CD4-positive, alpha-beta T cell (primary cell): ENCODE results near the gene RAP1GAP2. TPM values are rescaled to one million over a fixed set of nuclear protein-coding genes. Genes with fewer than 3 reads are reported as not detected.
A peak's percentile ranks its signal among the peaks of the same experiment; 100 is the strongest.

ENCODE experiments used
- ATAC-seq: fragments of 200-7000 bp; cut with Tn5 transposase; one replicate; pipeline ENCODE4 v1.10.0; 2022; ENCODE audit warnings: mild to moderate bottlenecking; ENCODE audit not compliant: poor library complexity
- CTCF ChIA-PET: fragments of 350-600 bp; sonication (Branson Sonifier 250); formaldehyde crosslinking; loops from one replicate; lab custom pipeline; 2021; ENCODE audit warnings: antibody characterized with exemption, inconsistent platforms; lab: Charles Lee
- POLR2A ChIA-PET: fragments of 350-600 bp; sonication (Branson Sonifier 250); formaldehyde crosslinking; loops from one replicate; lab custom pipeline; 2021; ENCODE audit warnings: antibody characterized with exemption, inconsistent platforms; lab: Charles Lee
- DNase-seq, 14 experiments: peaks; one replicate each; pipeline ENCODE4 v3.0.0-alpha.2; 2013 to 2020; ENCODE audit warnings: mixed read lengths in 2 of 14
- H3K27ac ChIP-seq, 2 donors: one replicate each; pipeline versions ENCODE4 v1.5.1 to v1.7.0; 2013; ENCODE audit warnings: low read length in 2 of 2, low read depth in 1 of 2, mild to moderate bottlenecking in 1 of 2
- H3K27me3 ChIP-seq, 2 experiments: 1 replicate in 1 of 2; 2 replicates in 1 of 2; pipeline versions ENCODE4 v1.6.1 to v1.7.0; 2013; ENCODE audit warnings: low read length in 2 of 2, control low read depth in 1 of 2, mild to moderate bottlenecking in 1 of 2, moderate library complexity in 1 of 2; ENCODE audit not compliant: insufficient read depth in 2 of 2, control insufficient read depth in 1 of 2
- H3K36me3 ChIP-seq: one replicate; pipeline ENCODE4 v1.6.1; 2013; ENCODE audit warnings: low read length, control low read depth; ENCODE audit not compliant: insufficient read depth
- H3K4me1 ChIP-seq: one replicate; pipeline ENCODE4 v1.6.1; 2013; ENCODE audit warnings: low read length, control low read depth; ENCODE audit not compliant: insufficient read depth
- H3K4me3 ChIP-seq: one replicate; pipeline ENCODE4 v1.5.1; 2013; ENCODE audit warnings: mild to moderate bottlenecking, low read length, moderate library complexity
- H3K9me3 ChIP-seq, 2 experiments: 1 replicate in 1 of 2; 2 replicates in 1 of 2; pipeline versions ENCODE4 v1.6.1 to v1.7.0; 2013; ENCODE audit warnings: low read length in 2 of 2, mild to moderate bottlenecking in 2 of 2, control low read depth in 1 of 2, moderate library complexity in 1 of 2; ENCODE audit not compliant: control insufficient read depth in 1 of 2, insufficient read depth in 1 of 2
- H3K27ac Mint-ChIP-seq: one replicate; pipeline ENCODE4 v1.8.0; 2020; ENCODE audit warnings: mixed read lengths
- H3K27me3 Mint-ChIP-seq: one replicate; pipeline ENCODE4 v1.8.0; 2021; ENCODE audit warnings: mixed read lengths
- H3K36me3 Mint-ChIP-seq: one replicate; pipeline ENCODE4 v1.8.0; 2021; ENCODE audit warnings: low read depth, mixed read lengths
- H3K4me1 Mint-ChIP-seq: one replicate; pipeline ENCODE4 v1.8.0; 2021; ENCODE audit warnings: low read depth, mixed read lengths
- H3K4me3 Mint-ChIP-seq: one replicate; pipeline ENCODE4 v1.8.0; 2020; ENCODE audit warnings: mild to moderate bottlenecking, mixed read lengths
- H3K9me3 Mint-ChIP-seq: one replicate; pipeline ENCODE4 v1.8.0; 2020; ENCODE audit warnings: mixed read lengths
- intact Hi-C, 2 experiments: fragments of 100-400 bp; cut with DNase I in 1 of 2; cut with micrococcal nuclease in 1 of 2; formaldehyde crosslinking; loops; one replicate each; pipeline versions ENCODE4 v1.15.1 to v1.9.0; 2023 to 2025; cut with DNase I, micrococcal nuclease
- total RNA-seq, 174 experiments: library from RNA in 2 of 174; stranded (reverse) in 2 of 174; gene quantifications; one replicate each; pipeline ENCODE4 v1.2.3 and lab custom pipeline; 2021 to 2026
- TF ChIP-seq, protein P1 (sequence below): fragments of 200-600 bp; IDR thresholded peaks from one replicate; pipeline ENCODE4 v1.8.0; 2022; ENCODE audit warnings: antibody characterized with exemption, mild to moderate bottlenecking

The RAP1GAP2 gene
- total RNA-seq, 2 experiments from 2014 or later, result 46.3 to 49.7 TPM

DNA sequence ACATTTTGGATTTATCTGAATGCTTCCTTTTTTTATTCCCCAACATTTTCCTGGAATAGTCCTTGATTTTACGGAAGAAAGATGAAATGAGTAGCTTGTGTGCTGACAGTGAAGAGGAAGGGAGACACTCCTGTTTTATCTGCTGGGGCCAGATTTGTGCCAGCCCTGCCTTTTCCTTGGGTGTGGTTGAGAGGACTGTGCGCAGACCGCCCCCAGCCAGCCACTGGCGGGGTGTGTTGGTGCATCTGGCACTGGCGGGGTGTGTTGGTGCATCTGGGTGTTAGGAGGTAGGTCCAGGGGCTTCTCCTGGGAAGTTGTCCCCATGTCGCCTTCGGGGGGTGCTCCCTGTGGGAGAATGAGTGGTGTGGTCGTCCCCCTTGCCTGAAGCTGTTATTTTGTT lies 39.5 kb downstream of the RAP1GAP2 start:
- H3K4me3 Mint-ChIP-seq, result no peak overlapping the region
- Histone ChIP-seq H3K27me3 (no peaks in the 10 kb centered on the region), H3K27ac (no peak overlapping the region), H3K9me3 (no peaks in the 10 kb centered on the region), H3K4me1 (peaks cover 7% of the 10 kb centered on the region), H3K36me3 (peaks cover 17% of the 10 kb centered on the region), H3K4me3 (no peak overlapping the region)
- ChIA-PET CTCF (interaction anchor here (1.8 to 3.3 kb wide), 2 partner anchors 8 to 49 kb away, joined by 9 to 61 read pairs; no protein-coding TSS in a partner anchor), POLR2A (interaction anchor here (3.3 kb wide), 1 partner anchor 21 kb away, joined by 17 read pairs; no protein-coding TSS in a partner anchor)
- peaks cover 5% of the 10 kb centered on the region for H3K4me1 Mint-ChIP-seq
- intact Hi-C loops, result loop anchor here in 1 of 2 experiments (2.0 to 10.0 kb wide), 2 partner anchors 49 to 241 kb away; partner anchors contain the start of gene PAFAH1B1
- ATAC-seq (no peak), DNase-seq (no peak)
- H3K36me3 Mint-ChIP-seq, result peaks cover 17% of the 10 kb centered on the region
- H3K27me3 Mint-ChIP-seq, result no peaks in the 10 kb centered on the region
- TF ChIP-seq, protein P1, sequence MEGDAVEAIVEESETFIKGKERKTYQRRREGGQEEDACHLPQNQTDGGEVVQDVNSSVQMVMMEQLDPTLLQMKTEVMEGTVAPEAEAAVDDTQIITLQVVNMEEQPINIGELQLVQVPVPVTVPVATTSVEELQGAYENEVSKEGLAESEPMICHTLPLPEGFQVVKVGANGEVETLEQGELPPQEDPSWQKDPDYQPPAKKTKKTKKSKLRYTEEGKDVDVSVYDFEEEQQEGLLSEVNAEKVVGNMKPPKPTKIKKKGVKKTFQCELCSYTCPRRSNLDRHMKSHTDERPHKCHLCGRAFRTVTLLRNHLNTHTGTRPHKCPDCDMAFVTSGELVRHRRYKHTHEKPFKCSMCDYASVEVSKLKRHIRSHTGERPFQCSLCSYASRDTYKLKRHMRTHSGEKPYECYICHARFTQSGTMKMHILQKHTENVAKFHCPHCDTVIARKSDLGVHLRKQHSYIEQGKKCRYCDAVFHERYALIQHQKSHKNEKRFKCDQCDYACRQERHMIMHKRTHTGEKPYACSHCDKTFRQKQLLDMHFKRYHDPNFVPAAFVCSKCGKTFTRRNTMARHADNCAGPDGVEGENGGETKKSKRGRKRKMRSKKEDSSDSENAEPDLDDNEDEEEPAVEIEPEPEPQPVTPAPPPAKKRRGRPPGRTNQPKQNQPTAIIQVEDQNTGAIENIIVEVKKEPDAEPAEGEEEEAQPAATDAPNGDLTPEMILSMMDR, result no peak
- H3K27ac Mint-ChIP-seq, result no peak overlapping the region
- no peaks in the 10 kb centered on the region for H3K9me3 Mint-ChIP-seq

DNA sequence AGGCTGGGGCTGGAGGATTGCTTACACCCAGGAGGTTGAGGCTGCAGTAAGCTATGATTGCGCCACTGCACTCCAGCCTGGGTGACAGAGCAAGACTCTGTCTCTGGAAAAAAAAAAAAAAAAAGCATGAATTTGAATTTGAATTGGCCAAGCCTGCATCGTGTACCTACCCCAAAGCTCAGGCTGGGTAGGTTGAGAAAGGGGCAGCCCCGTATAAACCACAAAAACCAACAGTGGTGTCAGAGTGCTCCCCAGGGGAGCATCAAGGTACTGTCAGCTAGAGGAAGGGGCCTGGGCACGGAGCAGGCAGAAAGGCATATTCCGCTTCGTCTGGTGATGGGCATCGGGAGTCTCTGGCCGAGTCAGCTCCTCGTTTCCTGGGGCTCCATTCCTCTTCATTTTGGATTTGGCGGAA lies 40.9 kb downstream of the RAP1GAP2 start:
- no peaks in the 10 kb centered on the region for H3K9me3 Mint-ChIP-seq
- H3K36me3 Mint-ChIP-seq, result peaks cover 17% of the 10 kb centered on the region
- no peak overlapping the region for H3K27ac ChIP-seq
- peaks cover 17% of the 10 kb centered on the region for H3K36me3 ChIP-seq
- ATAC-seq, result peak; percentile 98
- peaks cover 5% of the 10 kb centered on the region for H3K4me1 Mint-ChIP-seq
- H3K27ac Mint-ChIP-seq, result no peak overlapping the region
- ChIA-PET CTCF (interaction anchor here (0.8 to 3.5 kb wide), 13 partner anchors 9 to 179 kb away, joined by 3 to 61 read pairs (median 5); partner anchors contain the start of gene RAP1GAP2), POLR2A (interaction anchor here (0.6 to 3.3 kb wide), 4 partner anchors 23 to 355 kb away, joined by 3 to 17 read pairs (median 6); partner anchors contain the start of gene RAP1GAP2)
- TF ChIP-seq, protein P1, result peak; percentile 40
- H3K27me3 Mint-ChIP-seq, result no peaks in the 10 kb centered on the region
- no peaks in the 10 kb centered on the region for H3K27me3 ChIP-seq
- DNase-seq, result peak in 11 of 14 experiments; percentile 14 to 78 (median 43)
- H3K9me3 ChIP-seq, result no peaks in the 10 kb centered on the region
- intact Hi-C loops, result loop anchor here (1.0 to 10.0 kb wide), 4 partner anchors 22 to 242 kb away; partner anchors contain the start of gene PAFAH1B1 (in 1 of the 2)
- no peak overlapping the region for H3K4me3 ChIP-seq
- no peak overlapping the region for H3K4me3 Mint-ChIP-seq
- H3K4me1 ChIP-seq, result peaks cover 7% of the 10 kb centered on the region

DNA sequence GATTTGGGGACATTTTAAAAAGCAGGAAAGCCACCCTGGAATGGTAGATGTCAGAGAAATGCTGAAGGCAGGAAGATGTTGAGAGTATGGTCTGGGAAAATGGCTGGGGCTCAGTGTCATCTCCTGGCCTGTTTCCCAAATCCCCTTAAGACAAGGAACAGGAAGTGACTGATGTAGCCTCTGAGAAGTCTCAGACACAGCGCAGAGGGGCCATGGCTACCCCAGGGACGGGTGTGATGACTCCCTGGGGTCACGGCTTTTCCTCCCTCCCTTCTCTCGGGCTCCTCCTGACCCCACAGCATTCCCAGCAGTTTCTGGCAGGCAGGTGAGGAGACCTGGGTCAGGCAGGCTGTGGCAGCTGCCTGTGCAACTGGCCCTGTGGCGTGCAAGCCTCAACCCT lies 45.4 kb downstream of the RAP1GAP2 start:
- H3K27me3 Mint-ChIP-seq, result no peaks in the 10 kb centered on the region
- Histone ChIP-seq H3K4me3 (no peak overlapping the region), H3K27ac (no peak overlapping the region), H3K27me3 (no peaks in the 10 kb centered on the region), H3K36me3 (peaks cover 12% of the 10 kb centered on the region), H3K9me3 (no peaks in the 10 kb centered on the region), H3K4me1 (peaks cover 7% of the 10 kb centered on the region)
- no peak for DNase-seq
- H3K27ac Mint-ChIP-seq, result no peak overlapping the region
- intact Hi-C loops, result no loop called here
- ChIA-PET CTCF (interaction anchor here (0.6 kb wide), 1 partner anchor 497 kb away, joined by 3 read pairs; no protein-coding TSS in a partner anchor), POLR2A (no interaction called here)
- TF ChIP-seq, protein P1, result no peak
- no peaks in the 10 kb centered on the region for H3K4me1 Mint-ChIP-seq
- no peaks in the 10 kb centered on the region for H3K9me3 Mint-ChIP-seq
- peaks cover 17% of the 10 kb centered on the region for H3K36me3 Mint-ChIP-seq
- no peak overlapping the region for H3K4me3 Mint-ChIP-seq
- ATAC-seq, result no peak
